ENCODE measurements around the gene ADISSP. TPM values are rescaled to one million over a fixed set of nuclear protein-coding genes. Genes with fewer than 3 reads are reported as not detected.

ADISSP gene
- total RNA-seq, 1 donor = 15.5 TPM

DNA sequence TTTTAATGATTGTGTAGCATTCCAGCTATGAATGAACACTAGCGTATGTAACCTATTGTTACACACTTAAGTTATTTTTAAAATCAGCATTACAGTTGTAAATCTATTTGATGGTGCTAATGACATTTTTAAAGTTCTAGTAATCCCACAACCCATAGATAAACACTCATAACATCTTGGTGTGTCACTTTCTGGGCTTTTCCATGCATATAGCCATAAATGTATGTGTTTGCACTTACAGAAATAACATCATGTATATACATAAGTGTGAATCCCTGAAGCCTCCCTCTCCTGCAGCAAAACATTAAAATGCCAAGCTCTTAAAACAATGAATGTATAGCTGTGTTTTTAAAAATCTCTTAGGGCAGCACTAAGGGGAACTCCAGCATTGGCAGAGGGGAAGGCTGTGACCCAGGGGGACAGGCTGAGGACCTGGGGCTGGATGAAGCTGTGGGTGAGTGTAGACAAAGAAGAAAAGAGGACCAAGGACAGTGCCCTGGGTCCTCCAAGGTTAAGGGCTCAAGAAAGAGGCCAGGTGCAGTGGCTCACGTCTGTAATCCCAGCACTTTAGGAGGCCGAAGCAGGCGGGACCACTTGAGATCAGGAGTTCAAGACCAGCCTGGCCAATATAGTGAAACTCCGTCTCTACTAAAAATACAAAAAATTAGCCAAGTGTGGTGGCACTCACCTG lies 19.9 kb upstream of the ADISSP start:
- peaks cover 33% of the 10 kb centered on the region for H3K4me1 ChIP-seq (ENCODE audit: insufficient read depth, low read length)
- H3K4me3 ChIP-seq (ENCODE audit: low read length) = peak overlapping the region; percentile 37
- H3K9me3 ChIP-seq (ENCODE audit: low read depth, low read length) = no peaks in the 10 kb centered on the region
- no peaks in the 10 kb centered on the region for H3K27me3 ChIP-seq (ENCODE audit: insufficient read depth, low read length)

- H3K4me1 ChIP-seq (ENCODE audit: insufficient read depth, low read length) = peaks cover 33% of the 10 kb centered on the region
- H3K4me3 ChIP-seq (ENCODE audit: low read length) = peak within 1 kb of the TSS; percentile 38
- H3K27me3 ChIP-seq (ENCODE audit: insufficient read depth, low read length) = no peaks in the 10 kb centered on the region
- H3K9me3 ChIP-seq (ENCODE audit: low read depth, low read length) = no peaks in the 10 kb centered on the region
These were observed 19.2 kb upstream of the ADISSP start, which contains the start of gene CENPB for GRCh38 chr20:3786665-3787323. TSS of gene CENPB (minus strand) at chr20:3786740. CDS start at chr20:3786483, 257 bp downstream.

DNA sequence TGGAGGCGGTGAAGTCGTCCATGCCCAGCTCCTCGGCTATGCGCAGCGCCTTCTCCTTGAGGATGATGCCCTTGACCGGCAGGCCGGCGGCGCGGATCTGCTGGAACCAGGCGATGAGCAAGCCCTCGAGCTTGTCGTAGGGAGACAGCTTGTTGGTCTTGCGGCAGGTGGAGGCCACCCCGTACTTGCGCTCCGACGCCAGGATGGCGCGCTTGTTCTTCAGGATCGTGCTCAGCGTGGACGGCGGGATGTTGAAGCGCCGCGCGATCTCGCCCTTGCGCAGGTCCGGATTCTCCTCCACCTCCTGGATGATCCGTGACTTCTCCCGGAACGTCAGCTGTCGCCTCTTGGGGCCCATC lies 18.6 kb upstream of the ADISSP start:
- Histone ChIP-seq H3K4me3 (ENCODE audit: low read length) (peak overlapping the region; percentile 38), H3K4me1 (ENCODE audit: insufficient read depth, low read length) (peaks cover 38% of the 10 kb centered on the region)

DNA sequence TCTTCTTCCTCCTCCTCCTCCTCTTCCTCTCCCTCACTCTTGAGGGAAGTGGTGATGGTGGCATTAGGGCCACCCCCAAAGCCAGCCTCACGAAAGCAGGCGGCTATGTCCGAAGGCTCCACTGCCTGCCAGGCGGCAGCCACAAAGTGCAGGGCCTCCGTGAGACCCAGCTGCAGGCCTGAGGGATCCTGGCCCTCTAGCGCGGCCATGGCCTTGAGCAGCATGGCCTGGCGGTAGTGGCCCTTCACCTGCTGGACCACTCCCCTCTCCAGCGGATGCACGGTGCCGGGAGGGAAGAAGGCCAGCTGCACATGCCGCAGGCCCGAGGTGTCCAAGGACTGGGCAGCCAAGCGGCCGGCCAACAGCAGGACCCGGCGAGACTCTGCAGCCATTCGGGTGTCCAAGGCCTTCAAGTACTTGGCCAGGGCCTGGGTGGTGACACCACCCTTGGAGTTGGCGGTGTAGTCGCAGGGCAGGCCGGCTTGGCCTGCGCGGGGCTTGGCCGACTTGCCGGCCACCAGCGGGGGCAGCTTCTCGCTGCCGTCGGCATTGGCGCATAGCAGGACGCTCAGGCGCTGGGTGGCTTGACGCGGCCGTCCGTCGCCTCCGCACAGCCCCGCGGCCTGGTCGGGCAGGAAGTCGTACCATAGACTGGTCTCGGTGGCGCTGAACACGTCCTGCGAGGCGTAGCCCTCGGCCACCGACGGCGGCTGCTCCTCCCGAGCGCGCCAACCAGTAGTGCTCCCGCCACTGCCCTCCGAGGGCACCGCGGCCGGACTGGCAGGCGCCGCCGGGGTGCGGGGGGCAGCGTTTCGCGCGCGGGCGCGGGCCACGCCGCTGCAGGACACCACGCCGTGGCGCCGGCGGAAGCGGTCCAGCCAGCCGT lies 17.9 kb upstream of the ADISSP start:
- peak overlapping the region; percentile 38 for H3K4me3 ChIP-seq (ENCODE audit: low read length)

More for the DNA sequence above, 18.6 kb upstream of the ADISSP start:
- Histone ChIP-seq H3K27me3 (ENCODE audit: insufficient read depth, low read length) (no peaks in the 10 kb centered on the region), H3K9me3 (ENCODE audit: low read depth, low read length) (no peaks in the 10 kb centered on the region)

GRCh38 chr20:3784863-3785239 lies 17.3 kb upstream of the ADISSP start:
- H3K27me3 ChIP-seq (ENCODE audit: insufficient read depth, low read length) = no peaks in the 10 kb centered on the region
- no peaks in the 10 kb centered on the region for H3K9me3 ChIP-seq (ENCODE audit: low read depth, low read length)
- H3K4me3 ChIP-seq (ENCODE audit: low read length) = no peak overlapping the region
- H3K4me1 ChIP-seq (ENCODE audit: insufficient read depth, low read length) = peaks cover 44% of the 10 kb centered on the region

More for the DNA sequence above, 17.9 kb upstream of the ADISSP start:
- H3K9me3 ChIP-seq (ENCODE audit: low read depth, low read length) = no peaks in the 10 kb centered on the region
- peaks cover 44% of the 10 kb centered on the region for H3K4me1 ChIP-seq (ENCODE audit: insufficient read depth, low read length)
- no peaks in the 10 kb centered on the region for H3K27me3 ChIP-seq (ENCODE audit: insufficient read depth, low read length)

DNA sequence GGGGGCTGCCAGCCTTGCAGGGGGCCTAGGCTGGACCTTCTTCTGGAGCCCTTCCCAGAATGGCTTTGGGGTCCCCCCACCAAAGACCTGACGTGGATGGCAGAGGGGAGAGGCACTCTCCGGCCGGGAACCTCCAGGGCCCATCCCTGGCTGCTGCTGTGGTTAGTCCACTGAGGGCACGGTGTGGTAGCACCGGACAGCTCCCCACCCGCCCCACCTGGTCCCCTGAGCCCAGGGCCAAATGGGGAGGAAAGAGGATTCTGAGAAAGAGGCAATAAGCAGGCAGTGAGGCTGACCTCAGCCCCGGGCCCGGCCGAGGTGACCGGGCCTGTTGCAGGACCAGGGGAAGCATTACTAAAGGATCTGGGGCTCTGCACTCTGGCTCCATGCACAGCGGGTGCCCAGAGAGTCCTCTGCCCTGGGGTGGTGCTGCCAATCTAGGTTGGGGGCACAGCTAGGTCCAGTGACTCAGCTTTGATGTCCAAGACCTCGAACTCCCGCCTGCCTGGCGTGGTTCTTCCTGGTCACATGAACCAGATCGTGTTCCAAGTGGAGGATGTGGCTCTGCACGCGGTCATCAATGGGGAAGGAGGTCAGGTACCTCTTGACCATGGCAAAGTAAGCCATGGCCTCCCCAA lies 16.8 kb upstream of the ADISSP start:
- no peak overlapping the region for H3K4me3 ChIP-seq (ENCODE audit: low read length)

DNA sequence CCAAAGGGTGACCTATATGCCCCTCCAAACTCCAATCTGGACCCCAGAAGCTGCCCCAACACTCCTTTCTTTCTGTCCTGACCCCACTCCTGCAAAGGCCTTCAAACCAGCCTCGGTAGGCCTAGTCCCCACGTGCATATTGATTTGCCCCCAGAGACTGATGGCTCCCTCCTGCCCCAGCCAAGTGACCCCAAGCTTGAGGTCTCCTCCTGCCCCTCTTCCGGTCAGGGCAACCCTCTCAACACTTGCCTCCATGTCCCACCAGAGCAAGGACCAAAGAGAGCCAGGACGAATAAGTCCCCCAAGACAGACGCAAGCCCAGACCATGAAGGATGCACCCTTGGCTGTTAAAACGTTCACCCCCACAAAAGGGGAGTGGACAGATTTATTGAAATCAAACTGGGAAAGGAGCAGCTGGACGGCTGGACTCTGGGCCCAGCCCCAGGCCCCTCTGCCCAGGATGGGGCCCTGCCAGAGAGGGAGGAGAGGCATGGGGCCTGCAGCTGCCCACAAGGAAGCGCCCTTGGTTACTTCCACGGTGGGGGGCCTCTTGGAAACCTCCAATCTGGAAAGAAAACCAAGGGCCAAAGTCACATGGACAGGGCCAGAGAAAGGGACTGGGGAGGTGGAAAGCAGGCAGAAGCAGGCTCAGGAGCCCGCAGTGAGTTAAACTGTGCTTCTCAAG lies 16.1 kb upstream of the ADISSP start:
- no peaks in the 10 kb centered on the region for H3K9me3 ChIP-seq (ENCODE audit: low read depth, low read length)
- H3K27me3 ChIP-seq (ENCODE audit: insufficient read depth, low read length) = peaks cover 8% of the 10 kb centered on the region
- H3K4me1 ChIP-seq (ENCODE audit: insufficient read depth, low read length) = peaks cover 40% of the 10 kb centered on the region
- no peak overlapping the region for H3K4me3 ChIP-seq (ENCODE audit: low read length)

More for the DNA sequence above, 16.8 kb upstream of the ADISSP start:
- no peaks in the 10 kb centered on the region for H3K9me3 ChIP-seq (ENCODE audit: low read depth, low read length)
- H3K27me3 ChIP-seq (ENCODE audit: insufficient read depth, low read length) = peaks cover 1% of the 10 kb centered on the region
- peaks cover 44% of the 10 kb centered on the region for H3K4me1 ChIP-seq (ENCODE audit: insufficient read depth, low read length)

- no peak overlapping the region for H3K4me3 ChIP-seq (ENCODE audit: low read length)
- peaks cover 45% of the 10 kb centered on the region for H3K4me1 ChIP-seq (ENCODE audit: insufficient read depth, low read length)
- peaks cover 14% of the 10 kb centered on the region for H3K27me3 ChIP-seq (ENCODE audit: insufficient read depth, low read length)
- H3K9me3 ChIP-seq (ENCODE audit: low read depth, low read length) = no peaks in the 10 kb centered on the region
These were observed 15.5 kb upstream of the ADISSP start for GRCh38 chr20:3783068-3783489.

- peaks cover 14% of the 10 kb centered on the region for H3K27me3 ChIP-seq (ENCODE audit: insufficient read depth, low read length)
- no peaks in the 10 kb centered on the region for H3K9me3 ChIP-seq (ENCODE audit: low read depth, low read length)
- H3K4me1 ChIP-seq (ENCODE audit: insufficient read depth, low read length) = peaks cover 48% of the 10 kb centered on the region
- no peak overlapping the region for H3K4me3 ChIP-seq (ENCODE audit: low read length)
These were observed 15.0 kb upstream of the ADISSP start for GRCh38 chr20:3782597-3782996.

DNA sequence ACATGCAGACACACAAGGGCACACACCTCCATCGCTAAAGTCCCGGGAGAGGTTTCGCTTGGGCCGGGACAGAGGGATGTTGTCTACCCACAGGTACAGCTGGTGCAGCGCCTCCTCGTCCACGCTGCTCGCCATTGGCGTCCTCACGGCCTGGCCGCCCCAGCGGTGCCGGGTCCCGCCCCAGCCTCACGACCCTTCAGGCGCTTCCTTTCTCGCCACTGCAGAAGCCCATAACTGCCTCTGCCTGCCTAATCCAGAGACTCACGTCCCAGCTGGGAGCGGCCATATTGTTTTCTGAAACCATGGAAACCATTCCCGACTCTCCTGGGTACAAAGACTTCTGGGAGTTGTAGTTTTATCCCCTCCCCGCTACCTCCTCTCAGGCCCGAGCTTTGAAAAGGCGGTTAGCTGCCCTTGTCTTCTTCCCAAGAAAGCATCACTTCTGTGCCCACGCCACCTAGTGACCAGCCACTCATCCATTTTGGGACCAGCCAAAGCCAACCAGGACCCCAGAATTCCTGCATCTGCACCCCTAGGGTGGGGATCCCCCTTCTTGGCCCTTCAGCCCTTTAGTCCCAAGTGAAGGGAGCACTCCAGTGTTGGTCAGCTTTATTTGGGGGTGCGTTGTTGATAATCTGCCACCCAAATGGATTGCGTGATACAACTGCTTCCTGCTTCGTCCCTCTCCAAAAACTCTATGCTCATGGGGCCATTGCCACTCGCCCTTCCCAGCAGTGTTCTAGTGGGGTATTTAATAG lies 13.8 kb upstream of the ADISSP start, which contains the start of gene SPEF1:
TSS of gene SPEF1 (minus strand) at position 296 of the 758 bp plus-strand sequence. CDS start at position 135, 161 bp downstream.
- Histone ChIP-seq H3K4me3 (ENCODE audit: low read length) (no peak within 1 kb of the TSS), H3K27me3 (ENCODE audit: insufficient read depth, low read length) (peaks cover 14% of the 10 kb centered on the region), H3K9me3 (ENCODE audit: low read depth, low read length) (no peaks in the 10 kb centered on the region), H3K4me1 (ENCODE audit: insufficient read depth, low read length) (peaks cover 49% of the 10 kb centered on the region)

DNA sequence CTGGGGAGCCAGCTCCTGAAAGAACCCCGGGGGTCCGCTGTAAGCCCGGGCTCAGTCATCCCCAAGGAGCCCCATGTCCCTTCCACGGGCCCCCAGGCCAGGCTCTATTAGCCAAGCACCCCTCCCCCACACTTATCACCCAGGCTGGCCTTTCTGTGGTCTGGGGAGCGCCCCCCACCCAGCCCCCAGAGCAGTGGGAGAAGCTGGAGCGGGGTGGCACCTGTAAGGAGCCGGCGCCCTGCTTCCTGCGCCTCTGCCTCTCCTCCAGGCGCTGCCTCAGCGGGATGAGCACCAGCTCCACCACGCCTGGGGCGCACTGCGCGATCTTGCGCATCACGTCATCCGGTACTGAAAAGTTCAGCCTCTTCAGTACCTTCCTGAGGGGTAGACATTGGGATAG lies 11.4 kb upstream of the ADISSP start:
- Histone ChIP-seq H3K27me3 (ENCODE audit: insufficient read depth, low read length) (peaks cover 14% of the 10 kb centered on the region), H3K4me3 (ENCODE audit: low read length) (no peak overlapping the region), H3K9me3 (ENCODE audit: low read depth, low read length) (no peaks in the 10 kb centered on the region), H3K4me1 (ENCODE audit: insufficient read depth, low read length) (peaks cover 31% of the 10 kb centered on the region)

DNA sequence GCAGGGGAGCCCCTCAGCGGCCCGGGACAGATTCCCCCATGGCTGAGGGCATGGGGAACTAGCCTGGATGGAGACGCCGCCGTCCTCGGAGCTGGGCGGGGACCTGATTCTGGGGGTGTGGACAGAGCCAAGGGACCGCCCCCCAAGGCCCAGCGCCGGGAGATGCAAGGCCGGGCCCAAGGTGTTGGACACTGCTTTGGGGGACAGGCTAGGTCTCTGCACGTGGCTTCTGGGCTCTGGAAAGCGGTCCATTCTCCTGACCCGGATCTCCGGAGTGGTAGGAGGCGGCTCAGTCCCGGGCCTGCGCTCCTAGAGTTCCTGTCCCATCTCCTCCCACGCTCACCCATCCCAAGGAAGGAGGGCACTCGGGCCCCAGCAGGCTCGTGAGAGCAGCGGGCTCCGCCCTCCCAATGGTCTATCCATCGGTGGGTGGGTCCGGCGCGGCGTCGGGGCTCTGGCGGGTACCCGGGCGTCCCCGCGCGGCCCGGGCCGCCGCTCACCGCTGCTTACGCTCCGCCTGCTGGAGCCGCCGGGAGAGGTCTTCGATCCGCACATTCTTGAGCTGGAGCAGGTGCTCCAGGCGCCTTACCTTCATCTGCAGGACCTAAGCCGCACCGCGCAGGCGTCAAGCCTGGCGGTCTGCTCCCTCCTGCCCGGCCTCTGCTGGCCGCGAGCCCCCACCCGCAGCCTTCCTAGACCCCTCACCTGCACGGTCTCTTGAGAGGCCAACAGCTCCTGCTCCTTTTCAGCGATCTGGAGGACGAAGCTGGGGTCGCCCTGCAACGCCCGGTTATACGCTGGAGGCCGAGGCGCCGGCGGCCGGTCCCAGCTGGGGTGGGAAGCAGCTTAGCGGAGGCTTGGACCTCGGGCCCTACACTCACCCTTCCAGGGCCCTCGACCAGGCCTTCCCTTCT lies 10.4 kb upstream of the ADISSP start:
- Histone ChIP-seq H3K4me3 (ENCODE audit: low read length) (peak overlapping the region; percentile 34), H3K9me3 (ENCODE audit: low read depth, low read length) (no peaks in the 10 kb centered on the region), H3K4me1 (ENCODE audit: insufficient read depth, low read length) (peaks cover 31% of the 10 kb centered on the region), H3K27me3 (ENCODE audit: insufficient read depth, low read length) (peaks cover 14% of the 10 kb centered on the region)

DNA sequence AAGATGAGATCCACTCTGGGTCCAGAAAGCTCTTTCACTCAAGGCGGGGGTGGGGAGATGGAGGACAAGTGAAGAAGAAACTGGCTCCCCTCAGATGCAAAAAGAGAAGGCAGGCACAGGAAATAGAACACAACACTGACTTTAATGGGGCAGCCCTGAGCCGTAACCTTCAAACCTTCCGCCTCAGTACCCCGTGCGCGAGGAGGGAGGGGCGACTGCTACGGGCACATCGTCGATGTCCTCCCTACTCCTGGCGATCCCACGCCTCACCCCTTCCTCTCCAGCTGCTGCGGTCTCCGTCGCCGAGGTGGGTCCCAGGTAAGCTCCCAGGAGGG lies 9.8 kb upstream of the ADISSP start:
- Histone ChIP-seq H3K27me3 (ENCODE audit: insufficient read depth, low read length) (peaks cover 14% of the 10 kb centered on the region), H3K4me3 (ENCODE audit: low read length) (peak overlapping the region; percentile 34), H3K4me1 (ENCODE audit: insufficient read depth, low read length) (peaks cover 31% of the 10 kb centered on the region), H3K9me3 (ENCODE audit: low read depth, low read length) (no peaks in the 10 kb centered on the region)

All from mononuclear cell (primary cell).